Measurements from ENCODE around the gene ZNF408.

Gene ZNF408

DNA sequence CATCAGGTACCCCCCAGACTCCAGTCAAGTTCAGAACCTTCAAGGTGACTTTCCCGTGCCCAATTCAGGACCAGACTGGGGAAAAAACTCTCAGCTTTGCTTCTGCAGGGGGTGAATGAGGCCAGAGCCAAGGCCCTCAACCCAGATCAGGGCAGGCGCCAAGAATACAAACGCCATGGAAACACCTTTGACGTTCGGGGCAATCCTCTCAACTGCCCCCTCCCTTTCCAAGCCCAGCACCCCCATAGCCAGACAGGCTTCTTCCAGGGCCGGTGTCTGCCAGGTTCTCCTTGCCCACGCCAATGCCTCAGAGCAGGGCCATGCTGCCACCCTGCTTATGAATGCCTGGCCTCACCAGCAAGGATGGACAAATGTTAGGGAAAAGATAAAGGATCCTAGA, 6.2 kb upstream of the ZNF408 start:
- DNase-seq (ENCODE audit: low spot score), result no peak
- H2BK15ac ChIP-seq (ENCODE audit: low read length), result no peak overlapping the region
- no peak overlapping the region for H3K4me3 ChIP-seq (ENCODE audit: low read length in 2 of 2)
- no peak overlapping the region for H2BK5ac ChIP-seq (ENCODE audit: low read length)
- H2AFZ ChIP-seq (ENCODE audit: low read length), result no peak overlapping the region
- H3K79me1 ChIP-seq (ENCODE audit: low read depth, low read length), result peaks cover 7% of the 10 kb centered on the region
- H2BK120ac ChIP-seq (ENCODE audit: low read depth, low read length), result peak overlapping the region; percentile 31
- no peak overlapping the region for H2AK5ac ChIP-seq (ENCODE audit: low read depth, low read length)
- no peak overlapping the region for H4K91ac ChIP-seq (ENCODE audit: low read depth, low read length, poor library complexity)
- H3K23ac ChIP-seq (ENCODE audit: low read depth, low read length, poor library complexity), result no peak overlapping the region
- H3K36me3 ChIP-seq (replicated peaks in 1 of 2; ENCODE audit: control insufficient read depth in 2 of 2, insufficient read depth in 2 of 2, low read length in 2 of 2), result peaks cover 16 to 38% of the 10 kb centered on the region in 2 donors
- H3K4me1 ChIP-seq (ENCODE audit: control insufficient read depth in 2 of 2, insufficient read depth in 1 of 2, low read depth in 1 of 2, low read length in 2 of 2), result no peaks in the 10 kb centered on the region
- WGBS, 2 donors (ENCODE audit: extremely low coverage in 2 of 2, insufficient read length in 2 of 2, insufficient replicate concordance in 1 of 2), result no CpG with 5 or more reads among the region's 7 CpGs
- H2BK12ac ChIP-seq (ENCODE audit: low read length), result no peak overlapping the region
- no peak overlapping the region for H3K4me2 ChIP-seq (ENCODE audit: insufficient read depth, low read length, poor library complexity, severe bottlenecking)
- H3K27me3 ChIP-seq (ENCODE audit: control insufficient read depth in 3 of 3, insufficient read depth in 3 of 3, low read depth in 1 of 3, low read length in 3 of 3), result no peaks in the 10 kb centered on the region
- no peak overlapping the region for H3K4ac ChIP-seq (ENCODE audit: low read length)
- H3K9me3 ChIP-seq (replicated peaks in 1 of 2; ENCODE audit: control insufficient read depth in 2 of 2, insufficient read depth in 1 of 2, low read depth in 1 of 2, low read length in 2 of 2), result no peaks in the 10 kb centered on the region
- H4K8ac ChIP-seq (ENCODE audit: low read depth, low read length), result no peak overlapping the region
- H3K14ac ChIP-seq (ENCODE audit: low read length), result no peak overlapping the region
- no peak overlapping the region for H3K9ac ChIP-seq (ENCODE audit: low read depth, low read length, poor library complexity)
- H3K18ac ChIP-seq (ENCODE audit: low read length), result no peak overlapping the region
- H3K27ac ChIP-seq (replicated peaks; ENCODE audit: low read length), result no peak overlapping the region

DNA sequence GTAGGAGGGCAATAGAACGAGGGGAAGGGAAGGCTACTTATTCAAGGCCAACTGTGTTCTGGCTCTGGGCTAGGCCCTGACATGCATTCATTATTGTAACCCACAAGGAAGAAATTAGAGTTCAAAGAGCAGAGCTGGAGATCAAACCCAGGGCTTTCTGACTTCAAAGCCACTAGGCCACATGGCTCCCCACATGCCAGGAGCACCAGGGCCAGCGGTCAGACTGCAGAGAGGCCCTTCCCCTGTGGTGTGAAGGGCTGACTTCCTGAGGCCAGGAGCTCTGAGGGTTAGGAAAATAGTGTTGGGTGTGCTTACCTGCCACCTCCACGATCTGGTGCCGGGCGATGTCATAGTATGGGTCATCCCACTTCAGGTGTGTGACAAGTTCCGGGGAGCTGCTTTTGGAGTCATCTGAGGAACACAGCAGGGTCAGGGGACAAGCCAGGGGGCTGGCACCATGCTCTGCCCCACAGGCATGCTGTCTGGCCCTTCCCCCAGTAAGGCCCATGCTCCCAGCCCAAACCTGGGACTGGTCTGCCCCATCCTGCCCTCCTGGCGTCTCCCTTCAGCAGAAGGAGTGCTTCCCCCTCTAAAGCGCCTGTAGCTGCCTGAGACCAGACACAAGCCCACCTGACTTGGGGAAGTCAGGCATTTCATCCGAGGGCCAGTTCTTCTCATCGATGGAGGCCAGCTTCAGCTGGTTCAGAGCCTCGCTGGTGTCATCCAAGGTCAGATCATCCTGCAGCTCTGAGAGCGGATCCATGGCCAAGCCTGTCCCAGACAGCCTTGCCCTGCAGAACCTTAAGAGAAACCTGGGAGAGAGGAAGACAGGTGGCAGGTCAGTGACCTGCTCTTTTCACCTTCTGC, 5.3 kb upstream of the ZNF408 start:
- no peaks in the 10 kb centered on the region for H3K4me1 ChIP-seq (ENCODE audit: control insufficient read depth in 2 of 2, insufficient read depth in 1 of 2, low read depth in 1 of 2, low read length in 2 of 2)
- no peak overlapping the region for H2BK120ac ChIP-seq (ENCODE audit: low read depth, low read length)
- no peak overlapping the region for H3K4me2 ChIP-seq (ENCODE audit: insufficient read depth, low read length, poor library complexity, severe bottlenecking)
- no peak overlapping the region for H3K4ac ChIP-seq (ENCODE audit: low read length)
- no peak overlapping the region for H3K4me3 ChIP-seq (ENCODE audit: low read length in 2 of 2)
- no peak overlapping the region for H2AK5ac ChIP-seq (ENCODE audit: low read depth, low read length)
- no peak overlapping the region for H3K23ac ChIP-seq (ENCODE audit: low read depth, low read length, poor library complexity)
- H3K27ac ChIP-seq (replicated peaks; ENCODE audit: low read length), result no peak overlapping the region
- no peak overlapping the region for H2BK15ac ChIP-seq (ENCODE audit: low read length)
- H4K8ac ChIP-seq (ENCODE audit: low read depth, low read length), result no peak overlapping the region
- H3K36me3 ChIP-seq (replicated peaks in 1 of 2; ENCODE audit: control insufficient read depth in 2 of 2, insufficient read depth in 2 of 2, low read length in 2 of 2), result peaks cover 16 to 38% of the 10 kb centered on the region in 2 donors
- DNase-seq (ENCODE audit: low spot score), result no peak
- no peaks in the 10 kb centered on the region for H3K9me3 ChIP-seq (replicated peaks in 1 of 2; ENCODE audit: control insufficient read depth in 2 of 2, insufficient read depth in 1 of 2, low read depth in 1 of 2, low read length in 2 of 2)
- H3K27me3 ChIP-seq (ENCODE audit: control insufficient read depth in 3 of 3, insufficient read depth in 3 of 3, low read depth in 1 of 3, low read length in 3 of 3), result no peaks in the 10 kb centered on the region
- no peak overlapping the region for H3K14ac ChIP-seq (ENCODE audit: low read length)
- no peak overlapping the region for H3K9ac ChIP-seq (ENCODE audit: low read depth, low read length, poor library complexity)
- H3K18ac ChIP-seq (ENCODE audit: low read length), result no peak overlapping the region
- peaks cover 7% of the 10 kb centered on the region for H3K79me1 ChIP-seq (ENCODE audit: low read depth, low read length)
- WGBS, 2 donors (ENCODE audit: extremely low coverage in 2 of 2, insufficient read length in 2 of 2, insufficient replicate concordance in 1 of 2), result no CpG with 5 or more reads among the region's 12 CpGs
- no peak overlapping the region for H4K91ac ChIP-seq (ENCODE audit: low read depth, low read length, poor library complexity)
- H2BK12ac ChIP-seq (ENCODE audit: low read length), result no peak overlapping the region
- H2BK5ac ChIP-seq (ENCODE audit: low read length), result peak overlapping the region; percentile 82
- H2AFZ ChIP-seq (ENCODE audit: low read length), result no peak overlapping the region

DNA sequence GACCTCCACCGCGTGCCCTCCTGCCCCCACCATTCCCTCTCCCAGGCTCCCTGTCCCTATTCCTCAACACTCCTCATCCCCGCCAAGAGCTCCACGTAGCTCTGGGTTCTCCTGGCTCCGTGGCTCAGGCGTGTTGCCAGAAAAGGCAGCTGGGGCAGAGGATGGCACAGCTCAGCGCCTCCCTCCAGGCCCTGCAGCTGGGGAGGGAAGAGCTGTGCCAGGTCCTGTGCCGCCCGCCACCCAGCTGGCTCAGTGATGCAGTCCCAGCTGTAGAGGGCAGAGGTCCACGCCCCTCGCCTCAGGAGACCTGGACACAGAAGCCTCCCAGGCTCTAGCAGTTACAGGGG, 4.6 kb upstream of the ZNF408 start:
- H3K79me1 ChIP-seq (ENCODE audit: low read depth, low read length), result peaks cover 7% of the 10 kb centered on the region
- H3K4me3 ChIP-seq (ENCODE audit: low read length in 2 of 2), result no peak overlapping the region
- H2BK120ac ChIP-seq (ENCODE audit: low read depth, low read length), result no peak overlapping the region
- H3K18ac ChIP-seq (ENCODE audit: low read length), result no peak overlapping the region
- no peak overlapping the region for H3K4ac ChIP-seq (ENCODE audit: low read length)
- H4K8ac ChIP-seq (ENCODE audit: low read depth, low read length), result no peak overlapping the region
- H3K9me3 ChIP-seq (replicated peaks in 1 of 2; ENCODE audit: control insufficient read depth in 2 of 2, insufficient read depth in 1 of 2, low read depth in 1 of 2, low read length in 2 of 2), result no peaks in the 10 kb centered on the region
- H3K4me2 ChIP-seq (ENCODE audit: insufficient read depth, low read length, poor library complexity, severe bottlenecking), result no peak overlapping the region
- H3K4me1 ChIP-seq (ENCODE audit: control insufficient read depth in 2 of 2, insufficient read depth in 1 of 2, low read depth in 1 of 2, low read length in 2 of 2), result no peaks in the 10 kb centered on the region
- no peak overlapping the region for H2AFZ ChIP-seq (ENCODE audit: low read length)
- no peak overlapping the region for H2BK12ac ChIP-seq (ENCODE audit: low read length)
- H2BK15ac ChIP-seq (ENCODE audit: low read length), result no peak overlapping the region
- H3K27ac ChIP-seq (replicated peaks; ENCODE audit: low read length), result no peak overlapping the region
- no peak for DNase-seq (ENCODE audit: low spot score)
- H3K27me3 ChIP-seq (ENCODE audit: control insufficient read depth in 3 of 3, insufficient read depth in 3 of 3, low read depth in 1 of 3, low read length in 3 of 3), result no peaks in the 10 kb centered on the region
- H3K23ac ChIP-seq (ENCODE audit: low read depth, low read length, poor library complexity), result peak overlapping the region; percentile 80
- no peak overlapping the region for H2AK5ac ChIP-seq (ENCODE audit: low read depth, low read length)
- no peak overlapping the region for H2BK5ac ChIP-seq (ENCODE audit: low read length)
- no peak overlapping the region for H3K9ac ChIP-seq (ENCODE audit: low read depth, low read length, poor library complexity)
- no CpG with 5 or more reads among the region's 11 CpGs for WGBS, 2 donors (ENCODE audit: extremely low coverage in 2 of 2, insufficient read length in 2 of 2, insufficient replicate concordance in 1 of 2)
- H3K36me3 ChIP-seq (replicated peaks in 1 of 2; ENCODE audit: control insufficient read depth in 2 of 2, insufficient read depth in 2 of 2, low read length in 2 of 2), result peaks cover 16 to 38% of the 10 kb centered on the region in 2 donors
- no peak overlapping the region for H4K91ac ChIP-seq (ENCODE audit: low read depth, low read length, poor library complexity)
- no peak overlapping the region for H3K14ac ChIP-seq (ENCODE audit: low read length)

DNA sequence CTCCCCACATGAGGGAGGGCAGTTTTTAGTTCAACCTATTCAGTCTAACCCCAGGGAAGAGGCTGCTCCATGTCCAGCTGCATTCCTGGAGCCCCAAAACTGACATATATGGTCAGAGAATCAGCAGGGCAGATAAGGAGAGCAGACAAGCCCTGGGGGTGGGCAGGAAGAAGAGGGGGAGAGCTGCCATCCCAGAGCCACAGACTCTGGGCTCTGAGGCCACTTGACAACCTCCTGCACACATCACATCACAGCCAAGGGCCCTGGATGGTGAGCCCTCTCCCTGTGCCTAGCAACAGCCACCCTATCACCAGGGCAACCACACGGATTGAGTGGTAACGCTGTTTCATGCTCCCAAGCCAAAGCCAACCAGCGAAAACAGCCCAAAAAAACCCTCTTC, 3.5 kb upstream of the ZNF408 start:
- Histone ChIP-seq H3K23ac (ENCODE audit: low read depth, low read length, poor library complexity) (no peak overlapping the region), H4K8ac (ENCODE audit: low read depth, low read length) (no peak overlapping the region), H3K9ac (ENCODE audit: low read depth, low read length, poor library complexity) (peak overlapping the region; percentile 16), H3K4ac (ENCODE audit: low read length) (no peak overlapping the region), H3K79me1 (ENCODE audit: low read depth, low read length) (peaks cover 9% of the 10 kb centered on the region), H3K27ac (replicated peaks; ENCODE audit: low read length) (no peak overlapping the region), H3K14ac (ENCODE audit: low read length) (no peak overlapping the region), H2BK120ac (ENCODE audit: low read depth, low read length) (no peak overlapping the region), H3K27me3 (ENCODE audit: control insufficient read depth in 3 of 3, insufficient read depth in 3 of 3, low read depth in 1 of 3, low read length in 3 of 3) (no peaks in the 10 kb centered on the region), H3K4me3 (ENCODE audit: low read length in 2 of 2) (no peak overlapping the region), H3K9me3 (replicated peaks in 1 of 2; ENCODE audit: control insufficient read depth in 2 of 2, insufficient read depth in 1 of 2, low read depth in 1 of 2, low read length in 2 of 2) (no peaks in the 10 kb centered on the region), H2BK15ac (ENCODE audit: low read length) (no peak overlapping the region), H2BK5ac (ENCODE audit: low read length) (peak overlapping the region; percentile 57), H2AFZ (ENCODE audit: low read length) (no peak overlapping the region), H3K18ac (ENCODE audit: low read length) (no peak overlapping the region), H3K4me2 (ENCODE audit: insufficient read depth, low read length, poor library complexity, severe bottlenecking) (no peak overlapping the region), H2BK12ac (ENCODE audit: low read length) (no peak overlapping the region), H3K36me3 (replicated peaks in 1 of 2; ENCODE audit: control insufficient read depth in 2 of 2, insufficient read depth in 2 of 2, low read length in 2 of 2) (peaks cover 16 to 33% of the 10 kb centered on the region in 2 donors), H4K91ac (ENCODE audit: low read depth, low read length, poor library complexity) (no peak overlapping the region), H3K4me1 (ENCODE audit: control insufficient read depth in 2 of 2, insufficient read depth in 1 of 2, low read depth in 1 of 2, low read length in 2 of 2) (peaks cover 3 to 4% of the 10 kb centered on the region in 2 donors), H2AK5ac (ENCODE audit: low read depth, low read length) (no peak overlapping the region)
- no peak for DNase-seq (ENCODE audit: low spot score)
- WGBS, 2 donors (ENCODE audit: extremely low coverage in 2 of 2, insufficient read length in 2 of 2, insufficient replicate concordance in 1 of 2), result no CpG with 5 or more reads among the region's 3 CpGs
